Stomach (tissue), 4 donors: ENCODE data around the gene ANKFN1.

Experiments used
- CTCF ChIP-seq, 7 experiments: fragments of 450-650 bp in 4 of 7; fragments of 200-600 bp in 3 of 7; sonication (generic) in 3 of 7; IDR thresholded peaks; one replicate each; pipeline ENCODE4 v1.5.1; 2016 to 2019; ENCODE audit warnings: antibody characterized with exemption in 7 of 7, control low read depth in 2 of 7, mild to moderate bottlenecking in 1 of 7
- EP300 ChIP-seq: sonication (generic); formaldehyde crosslinking; IDR thresholded peaks from one replicate; pipeline ENCODE4 v1.6.1; 2017; ENCODE audit warnings: antibody characterized with exemption
- POLR2A ChIP-seq, 4 donors: fragments of 450-650 bp; IDR thresholded peaks; one replicate each; pipeline ENCODE4 v1.6.1; 2016; ENCODE audit warnings: antibody characterized with exemption in 4 of 4, control low read depth in 2 of 4, mild to moderate bottlenecking in 1 of 4, moderate library complexity in 1 of 4
- POLR2AphosphoS5 ChIP-seq, 3 donors: sonication (generic); formaldehyde crosslinking; IDR thresholded peaks; one replicate each; pipeline ENCODE4 v1.6.1; 2016; ENCODE audit warnings: antibody characterized with exemption in 3 of 3

- TF ChIP-seq POLR2AphosphoS5 (IDR thresholded peaks at IDR 0.05) (no peak), CTCF (IDR thresholded peaks at IDR 0.05) (no peak), POLR2A (IDR thresholded peaks at IDR 0.05) (no peak), EP300 (no peak)
Measured at GRCh38 chr17:56431736-56432135, 278.5 kb downstream of the ANKFN1 start.
